COLO829 (cell line): ENCODE measurements around the gene FRMD6.
"Not testable (repeated sequence)": the region's sequence is repeated elsewhere in the genome, so short reads cannot be mapped to it uniquely, and the experiment has no call there.

Experiments used
- DNase-seq: peaks from one replicate; pipeline ENCODE4 v3.0.0; 2012; ENCODE audit warnings: low spot score

The FRMD6 gene

DNA sequence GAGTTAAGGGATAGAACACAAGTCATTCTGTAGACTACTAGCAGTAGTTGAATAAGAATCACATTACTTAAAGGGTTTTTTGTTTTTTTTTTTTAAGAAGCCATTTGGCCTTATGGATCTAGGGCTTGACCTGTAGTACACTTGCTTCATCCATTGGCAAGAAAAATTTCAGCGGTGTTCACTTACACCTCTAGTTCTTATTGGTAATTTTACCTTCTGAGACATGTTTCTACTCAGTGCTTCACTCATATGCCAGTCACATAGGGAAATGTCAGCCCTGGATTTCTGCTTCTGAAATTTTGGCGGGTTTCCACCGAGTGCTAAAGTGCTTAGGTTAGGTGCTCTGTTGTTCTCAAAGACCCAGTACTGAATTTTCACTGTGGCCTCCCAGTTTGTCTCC lies 72.9 kb downstream of the FRMD6 start:
- DNase-seq = no peak

DNA sequence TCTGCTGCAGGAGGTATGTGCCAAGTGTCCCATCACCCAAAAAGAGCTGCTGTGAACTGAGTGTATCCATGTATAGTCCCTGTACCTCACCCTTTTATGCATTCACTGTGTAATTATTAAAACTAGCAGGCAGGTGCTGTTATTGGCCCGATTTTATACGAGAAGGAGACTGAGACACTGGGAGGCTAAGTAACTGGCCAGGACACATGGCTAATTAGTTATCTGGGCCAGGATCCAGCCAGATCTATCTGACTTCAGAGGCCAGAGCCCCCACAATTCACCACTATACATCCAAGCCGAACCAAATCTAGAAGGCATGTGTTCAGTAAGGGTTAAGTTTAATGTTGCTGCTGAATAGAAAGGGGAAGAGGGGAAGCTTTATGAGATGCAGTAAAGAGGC lies 73.4 kb downstream of the FRMD6 start:
- no peak for DNase-seq

DNA sequence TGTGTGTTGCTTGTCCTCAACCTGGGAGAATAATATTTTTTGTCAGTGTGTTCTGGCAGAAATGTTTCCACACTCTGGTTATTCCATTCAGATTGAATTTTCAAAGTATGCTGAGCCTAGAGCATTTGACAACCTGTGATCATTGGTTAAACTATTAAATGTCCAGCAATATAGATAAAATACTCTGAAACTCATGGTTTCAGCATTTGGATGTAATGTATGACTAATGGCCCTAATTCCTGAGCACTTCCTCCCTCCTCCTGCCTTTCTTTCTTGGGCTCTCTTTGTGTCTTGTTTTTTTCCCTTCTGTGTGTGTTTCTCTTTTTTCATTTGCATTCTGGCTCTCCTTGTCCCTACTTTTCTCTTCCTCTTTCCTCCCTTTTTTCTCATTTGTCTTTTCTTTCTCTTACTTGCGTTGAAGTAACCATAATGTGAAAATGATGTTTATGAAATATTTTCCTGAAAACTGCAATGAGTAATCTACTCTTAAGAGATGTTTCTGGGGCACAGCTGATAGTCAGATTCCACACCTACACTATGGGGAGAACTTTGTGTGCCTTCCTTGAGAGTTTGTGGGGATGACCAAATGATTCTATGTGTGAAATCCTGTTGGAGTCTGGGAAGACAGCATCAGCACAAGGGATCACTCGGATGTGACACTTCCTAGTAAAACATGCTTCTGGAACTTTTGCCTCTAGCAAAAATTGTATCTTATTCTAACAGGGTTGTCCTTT lies 74.6 kb downstream of the FRMD6 start:
- DNase-seq = peak; percentile 25

DNA sequence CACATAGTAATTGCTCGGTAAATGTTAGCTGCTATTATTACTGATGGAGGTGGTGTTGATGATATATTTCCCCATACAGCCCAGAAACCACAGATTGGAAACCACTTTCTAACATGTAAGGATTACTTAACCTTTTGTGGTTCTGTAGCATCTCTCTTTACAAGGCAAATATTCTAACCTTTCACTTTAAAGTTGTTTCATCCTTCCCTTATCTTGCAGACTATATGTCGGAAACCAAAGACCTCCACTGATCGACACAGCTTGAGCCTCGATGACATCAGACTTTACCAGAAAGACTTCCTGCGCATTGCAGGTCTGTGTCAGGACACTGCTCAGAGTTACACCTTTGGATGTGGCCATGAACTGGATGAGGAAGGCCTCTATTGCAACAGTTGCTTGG lies 75.8 kb downstream of the FRMD6 start:
- no peak for DNase-seq

DNA sequence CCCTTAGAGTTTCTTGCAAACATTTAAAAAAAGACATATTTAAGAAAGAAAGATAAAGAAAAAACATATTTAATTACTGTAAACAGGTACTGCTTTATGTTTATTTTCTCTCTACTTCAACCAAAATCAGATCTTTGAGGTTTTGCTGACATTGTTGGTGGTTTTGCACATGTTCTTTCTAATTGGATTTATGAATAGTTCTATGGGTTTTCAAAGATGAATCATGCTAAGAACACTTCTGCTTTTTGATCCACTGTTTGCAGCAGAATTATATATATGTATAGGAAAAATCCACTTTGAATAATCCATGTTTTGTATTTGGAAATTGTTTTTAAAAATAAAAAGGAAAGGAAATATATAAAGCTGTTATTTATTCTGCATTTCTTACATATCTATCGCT lies 78.4 kb downstream of the FRMD6 start:
- DNase-seq = no peak

DNA sequence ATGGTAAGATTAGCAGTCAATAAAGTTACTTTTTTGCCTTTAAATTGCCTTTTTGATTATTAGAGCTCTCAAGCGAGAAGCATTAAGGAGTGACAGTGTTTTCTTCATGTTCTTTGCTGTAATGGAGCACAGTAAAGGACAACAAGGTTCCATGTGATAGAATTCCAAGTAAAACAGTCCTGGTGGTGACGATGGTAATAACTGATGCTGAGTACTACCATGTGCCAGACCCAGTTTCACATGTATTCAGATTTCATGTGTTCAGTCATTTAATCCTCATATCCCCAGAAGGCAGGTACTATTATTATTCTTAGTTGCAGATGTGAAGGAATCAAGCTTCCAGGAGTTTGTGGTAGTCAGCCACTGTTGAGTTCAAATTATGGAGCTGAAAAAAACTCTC lies 79.0 kb downstream of the FRMD6 start:
- DNase-seq = no peak

DNA sequence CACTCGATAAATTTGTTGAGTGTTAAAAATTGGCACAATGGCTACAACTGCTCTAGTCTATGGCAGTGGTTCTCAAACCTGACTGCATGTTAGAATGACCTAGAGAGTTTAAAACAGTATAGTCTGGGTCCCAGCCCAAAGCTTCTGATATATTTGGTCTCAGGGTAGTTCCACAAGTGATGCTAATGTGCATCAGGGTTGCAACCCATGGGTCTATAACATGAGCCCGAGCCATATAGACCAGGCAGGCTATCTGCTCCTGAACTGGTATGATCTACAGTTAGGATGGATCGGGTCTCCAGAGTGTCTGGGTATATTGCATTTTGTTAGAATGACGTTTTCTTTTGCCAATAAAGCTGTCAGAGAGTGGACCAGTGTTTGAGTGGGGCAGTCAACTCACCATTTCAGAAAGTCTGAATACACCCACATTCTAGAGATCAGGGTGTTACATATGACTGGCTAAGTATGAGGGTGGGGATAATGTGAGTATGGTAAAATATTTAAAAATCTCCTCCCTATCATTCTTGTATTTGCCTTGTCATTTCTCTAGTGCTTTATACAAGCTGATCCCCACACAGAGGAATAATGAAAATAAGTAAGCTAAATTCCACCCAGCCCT lies 80.9 kb downstream of the FRMD6 start:
- DNase-seq = no peak

DNA sequence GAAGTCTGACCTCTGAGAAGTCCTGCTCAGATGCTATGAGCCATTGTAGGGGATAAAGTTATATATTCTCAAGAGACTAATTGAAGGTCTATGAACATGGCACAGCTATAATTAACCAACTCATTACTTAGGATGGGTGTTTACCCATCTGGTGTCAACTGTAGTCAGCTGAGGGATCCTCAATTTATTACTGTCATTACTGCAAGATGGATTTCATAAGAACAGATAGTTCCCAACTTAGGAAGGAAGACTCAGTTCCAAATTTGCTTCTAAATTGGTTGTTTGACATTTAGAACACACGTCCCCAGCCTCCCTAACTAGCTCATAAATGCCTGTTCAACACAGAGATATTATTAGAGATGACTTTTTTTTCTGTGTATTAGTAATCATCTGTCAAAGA lies 81.4 kb downstream of the FRMD6 start:
- DNase-seq = no peak

DNA sequence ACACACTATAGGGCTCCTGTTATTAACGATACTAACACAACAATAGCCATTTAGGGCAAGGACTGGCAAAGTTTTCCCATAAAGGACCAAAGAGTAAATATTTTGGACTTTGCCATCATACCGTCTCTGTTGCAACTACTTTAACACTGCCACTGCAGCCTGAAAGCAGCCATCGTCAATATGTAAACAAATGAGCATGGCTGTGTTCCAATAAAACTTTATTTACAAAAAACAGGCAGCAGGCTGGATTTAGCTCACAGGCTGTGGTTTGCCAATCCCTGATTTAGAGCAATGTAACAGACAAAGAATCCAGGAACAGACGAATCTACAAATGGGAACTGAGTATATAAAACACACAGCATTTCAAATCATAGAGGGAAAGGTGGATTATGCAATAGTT lies 84.1 kb downstream of the FRMD6 start:
- DNase-seq = no peak

DNA sequence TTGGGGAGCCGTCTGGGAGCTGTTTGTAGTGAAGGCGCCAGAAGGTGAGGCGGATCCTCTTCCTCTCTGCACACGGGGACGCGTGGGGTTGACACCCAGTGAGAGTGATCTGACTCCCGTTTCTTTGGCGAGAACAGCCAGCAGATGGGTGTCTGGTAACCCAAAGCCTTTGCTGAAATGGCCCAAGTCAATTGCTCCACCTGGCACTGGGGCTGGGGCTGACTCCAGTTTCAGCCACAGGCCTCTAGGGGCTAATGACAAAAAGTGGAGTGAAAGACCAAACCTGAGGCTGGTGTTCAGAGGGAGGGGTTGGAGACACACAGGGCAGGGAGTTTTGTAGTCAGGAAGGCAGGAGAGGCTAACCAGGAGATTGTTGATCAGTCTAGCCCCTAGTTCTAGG lies 87.0 kb downstream of the FRMD6 start:
- no peak for DNase-seq

DNA sequence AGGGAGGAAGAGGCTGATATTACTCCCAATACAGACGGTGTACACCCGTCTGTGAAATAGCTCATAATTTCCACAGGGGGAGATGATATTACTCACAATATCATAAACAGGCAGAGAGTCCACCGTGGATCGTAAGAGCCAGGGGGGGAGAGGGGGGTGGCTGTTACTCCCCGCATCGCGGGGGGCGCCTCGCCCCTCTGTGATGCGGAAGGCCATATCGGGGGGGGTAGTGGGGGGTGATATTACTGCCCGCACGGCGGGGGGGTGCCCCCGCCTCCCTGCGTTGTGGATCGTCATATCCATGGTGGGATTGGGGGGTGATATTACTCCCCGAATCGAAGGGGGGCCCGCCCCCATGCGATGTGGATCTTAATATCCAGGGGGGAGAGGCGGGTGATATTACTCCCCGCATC lies 91.9 kb downstream of the FRMD6 start:
- no peak for DNase-seq

DNA sequence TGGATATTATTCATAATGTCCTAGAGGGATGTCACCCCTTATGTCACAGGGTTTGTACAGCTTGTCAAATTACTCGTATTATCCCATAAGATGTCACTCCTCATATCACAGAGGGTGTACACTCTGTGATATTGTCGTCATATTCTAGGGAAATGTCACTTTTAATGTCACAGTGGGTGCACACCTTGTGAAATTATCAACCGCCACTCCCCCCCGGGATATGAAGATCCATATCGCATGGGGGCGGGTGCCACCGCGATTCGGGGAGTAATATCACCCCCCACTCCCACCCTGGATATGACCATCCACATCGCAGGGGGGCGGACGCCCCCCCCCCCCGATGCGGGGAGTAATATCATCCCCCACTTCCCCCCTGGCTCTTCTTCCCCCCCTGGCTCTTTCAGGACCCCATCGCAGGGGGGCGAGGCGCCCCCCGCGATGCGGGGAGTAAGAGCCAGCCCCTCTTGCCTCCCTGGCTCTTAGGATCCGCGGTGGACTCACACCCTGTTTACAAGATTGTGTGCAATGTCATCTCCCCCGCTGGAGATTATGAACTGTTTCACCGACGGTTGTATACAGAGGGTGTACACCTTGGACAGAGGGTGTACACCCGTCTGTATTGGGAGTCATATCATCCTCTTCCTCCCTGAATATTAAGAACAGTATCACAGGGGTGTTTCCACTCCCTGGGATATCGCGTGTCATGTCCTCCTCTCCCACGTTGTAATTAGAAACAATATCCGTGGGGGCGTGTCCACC lies 92.8 kb downstream of the FRMD6 start:
- DNase-seq = no peak

DNA sequence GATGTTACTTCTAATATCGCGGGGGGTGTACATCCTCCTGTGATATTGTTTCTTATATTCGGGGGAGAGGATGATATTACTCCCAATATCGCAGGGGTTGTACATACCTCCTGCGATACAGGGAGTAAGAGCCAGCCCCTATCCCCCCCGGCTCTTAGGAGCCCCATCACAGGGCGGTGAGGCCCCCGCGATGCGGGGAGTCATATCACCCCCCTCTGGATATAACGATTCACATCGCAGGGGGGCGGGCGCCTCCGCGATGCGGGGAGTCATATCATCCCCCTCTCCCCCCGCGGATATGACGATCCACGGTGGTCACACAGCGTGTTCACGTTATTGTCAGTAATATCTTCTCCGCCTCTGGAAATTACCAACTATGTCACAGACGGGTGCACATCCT lies 95.1 kb downstream of the FRMD6 start:
- not testable (repeated sequence) for DNase-seq

DNA sequence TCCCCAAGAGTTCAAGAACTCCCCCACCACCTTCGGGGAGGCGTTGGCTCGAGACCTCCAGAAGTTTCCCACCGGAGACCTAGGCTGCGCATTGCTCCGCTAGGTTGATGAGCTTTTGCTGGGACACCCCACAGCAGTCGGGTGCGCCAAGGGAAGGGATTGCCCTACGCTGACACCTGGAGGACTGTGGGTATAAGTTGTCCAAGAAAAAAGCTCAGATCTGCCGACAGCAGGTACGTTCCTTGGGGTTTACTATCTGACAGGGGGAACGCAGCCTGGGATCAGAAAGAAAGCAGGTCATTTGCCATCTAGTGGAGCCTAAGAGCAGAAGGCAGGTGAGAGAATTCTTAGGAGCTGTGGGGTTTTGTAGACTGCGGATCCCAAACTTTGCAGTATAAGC lies 98.8 kb downstream of the FRMD6 start:
- no peak for DNase-seq

DNA sequence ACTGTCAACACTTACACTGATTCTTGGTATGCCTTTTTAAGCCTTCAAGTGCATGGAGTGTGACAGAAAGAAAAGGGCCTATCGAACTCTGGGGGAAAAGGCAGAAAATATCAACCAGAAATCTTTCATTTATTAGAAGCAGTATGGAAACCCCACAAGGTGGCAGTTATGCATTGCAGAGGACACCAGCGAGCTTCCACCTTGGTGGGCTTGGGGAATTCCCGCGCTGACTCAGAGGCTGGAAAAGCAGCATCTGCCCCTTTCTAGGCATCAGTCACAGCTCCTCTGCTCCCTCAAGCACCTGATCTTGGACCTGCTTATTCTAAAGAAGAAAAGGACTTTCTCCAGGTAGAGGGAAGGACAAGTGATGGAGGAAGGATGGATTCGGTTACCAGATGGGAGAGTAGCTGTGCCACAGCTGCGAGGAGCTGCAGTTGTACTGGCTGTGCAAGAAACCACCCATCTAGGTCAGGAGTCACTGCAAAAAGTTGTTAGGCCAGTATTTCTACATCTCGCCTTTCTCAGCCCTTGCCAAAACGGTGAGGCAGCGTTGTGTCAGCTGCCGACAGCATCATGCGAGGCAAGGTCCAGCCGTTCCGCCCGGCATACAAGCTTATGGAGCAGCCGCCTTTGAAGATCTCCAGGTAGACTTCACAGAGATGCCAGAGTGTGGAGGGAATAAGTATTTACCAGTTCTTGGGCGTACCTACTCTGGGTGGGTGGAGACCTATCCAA lies 100.1 kb downstream of the FRMD6 start:
- not testable (repeated sequence) for DNase-seq

DNA sequence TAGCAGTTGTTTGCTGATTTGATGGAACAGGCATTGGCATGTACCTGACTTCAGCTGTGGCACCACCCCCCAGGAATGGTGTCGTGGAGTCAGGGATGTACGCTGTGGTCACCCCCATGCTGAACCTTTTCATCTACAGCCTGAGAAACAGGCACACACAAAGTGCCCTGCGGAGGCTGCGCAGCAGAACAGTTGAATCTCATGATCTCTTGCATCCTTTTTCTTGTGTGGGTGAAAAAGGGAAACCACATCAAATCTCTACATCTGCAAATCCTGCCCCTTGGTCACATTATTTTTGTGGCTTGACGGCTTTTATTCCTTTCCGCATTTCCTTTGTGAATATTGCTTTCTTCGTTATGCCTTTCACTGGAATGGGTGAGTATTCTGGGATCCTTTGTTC lies 106.0 kb downstream of the FRMD6 start:
- not testable (repeated sequence) for DNase-seq

DNA sequence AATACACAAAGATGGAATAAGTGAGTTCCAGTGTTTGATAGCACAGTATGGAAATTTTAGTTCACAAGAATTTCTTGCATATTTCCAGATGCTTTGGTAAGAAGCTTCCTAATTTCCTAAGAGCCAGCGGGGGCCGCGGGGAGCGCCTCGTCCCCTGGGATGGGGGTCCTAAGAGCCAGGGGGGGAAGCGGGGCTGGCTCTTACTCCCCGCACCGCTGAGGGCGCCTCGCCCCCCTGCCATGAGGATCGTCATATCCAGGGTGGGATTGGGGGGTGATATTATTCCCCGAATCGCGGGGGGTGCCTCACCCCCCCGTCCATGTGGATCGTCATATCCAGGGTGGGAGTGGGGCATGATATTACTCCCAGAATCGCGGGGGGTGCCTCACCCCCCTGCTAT lies 108.2 kb downstream of the FRMD6 start:
- DNase-seq = no peak

DNA sequence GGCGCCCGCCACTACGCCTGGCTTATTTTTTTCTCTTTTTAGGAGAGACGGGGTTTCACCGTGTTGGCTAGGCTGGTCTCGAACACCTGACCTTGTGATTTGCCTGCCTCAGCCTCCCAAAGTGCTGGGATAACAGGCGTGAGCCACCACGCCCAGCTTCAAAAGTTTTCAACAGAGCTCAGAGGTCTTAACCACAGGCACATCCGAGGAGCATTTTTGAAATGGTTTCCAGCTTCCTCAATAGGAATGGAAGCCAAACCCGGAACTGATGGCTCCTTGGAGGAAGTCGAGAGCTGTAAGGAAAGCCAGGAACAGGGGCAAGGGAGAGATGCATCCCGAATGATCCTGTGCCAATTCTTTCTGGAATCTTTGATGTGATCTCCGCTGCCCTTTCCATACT lies 114.0 kb downstream of the FRMD6 start:
- not testable (repeated sequence) for DNase-seq

DNA sequence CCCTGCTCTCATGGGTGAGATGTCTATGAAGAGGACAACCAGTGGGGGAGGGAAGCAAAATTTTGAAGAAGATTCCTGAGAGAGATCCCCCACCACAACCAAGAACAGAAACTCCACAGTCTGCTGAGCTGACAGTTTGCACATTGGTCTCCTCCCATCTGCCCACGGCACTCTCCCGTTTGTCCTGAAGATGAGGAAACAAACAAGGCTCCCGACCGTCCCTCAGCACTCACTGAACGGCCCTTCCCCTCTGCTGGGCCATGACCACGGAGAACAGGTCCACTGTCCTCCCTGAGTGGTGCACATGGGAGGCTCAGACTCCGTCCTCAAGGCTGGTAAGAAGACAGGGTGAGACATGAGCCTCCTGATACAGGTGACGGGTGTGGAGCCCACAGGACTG lies 114.9 kb downstream of the FRMD6 start:
- not testable (repeated sequence) for DNase-seq

DNA sequence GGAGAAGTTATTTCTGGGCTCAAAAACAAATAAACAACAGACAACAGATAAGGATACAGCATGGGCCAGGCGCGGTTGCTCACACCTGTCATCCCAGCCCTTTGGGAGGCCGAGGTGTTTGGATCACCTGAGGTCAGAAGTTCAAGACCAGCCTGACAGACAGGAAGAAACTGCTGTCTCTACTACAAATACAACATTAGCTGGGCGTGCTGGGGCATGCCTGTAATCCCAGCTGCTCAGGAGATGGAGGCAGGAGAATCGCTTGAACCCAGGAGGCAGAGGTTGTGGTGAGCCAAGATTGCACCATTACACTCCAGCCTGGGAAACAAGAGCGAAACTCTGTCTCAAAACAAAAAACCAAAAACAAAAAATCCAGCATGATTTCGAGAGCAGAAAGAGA lies 117.6 kb downstream of the FRMD6 start:
- not testable (repeated sequence) for DNase-seq

DNA sequence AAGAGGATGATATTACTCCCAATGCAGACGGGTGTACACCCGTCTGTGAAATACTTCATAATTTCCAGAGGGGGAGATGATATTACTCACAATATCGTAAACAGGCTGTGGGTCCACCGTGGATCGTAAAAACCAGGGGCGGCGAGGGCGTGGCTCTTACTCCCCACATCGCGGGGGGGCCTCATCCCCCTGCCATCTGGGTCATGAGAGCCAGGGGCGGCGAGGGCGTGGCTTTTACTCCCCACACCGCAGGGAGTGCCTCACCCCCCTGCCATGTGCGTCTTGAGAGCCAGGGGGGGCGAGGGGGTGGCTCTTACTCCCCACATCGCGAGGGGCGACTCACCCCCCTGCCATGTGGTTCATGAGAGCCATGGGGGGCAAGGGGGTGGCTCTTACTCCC lies 122.5 kb downstream of the FRMD6 start:
- no peak for DNase-seq

DNA sequence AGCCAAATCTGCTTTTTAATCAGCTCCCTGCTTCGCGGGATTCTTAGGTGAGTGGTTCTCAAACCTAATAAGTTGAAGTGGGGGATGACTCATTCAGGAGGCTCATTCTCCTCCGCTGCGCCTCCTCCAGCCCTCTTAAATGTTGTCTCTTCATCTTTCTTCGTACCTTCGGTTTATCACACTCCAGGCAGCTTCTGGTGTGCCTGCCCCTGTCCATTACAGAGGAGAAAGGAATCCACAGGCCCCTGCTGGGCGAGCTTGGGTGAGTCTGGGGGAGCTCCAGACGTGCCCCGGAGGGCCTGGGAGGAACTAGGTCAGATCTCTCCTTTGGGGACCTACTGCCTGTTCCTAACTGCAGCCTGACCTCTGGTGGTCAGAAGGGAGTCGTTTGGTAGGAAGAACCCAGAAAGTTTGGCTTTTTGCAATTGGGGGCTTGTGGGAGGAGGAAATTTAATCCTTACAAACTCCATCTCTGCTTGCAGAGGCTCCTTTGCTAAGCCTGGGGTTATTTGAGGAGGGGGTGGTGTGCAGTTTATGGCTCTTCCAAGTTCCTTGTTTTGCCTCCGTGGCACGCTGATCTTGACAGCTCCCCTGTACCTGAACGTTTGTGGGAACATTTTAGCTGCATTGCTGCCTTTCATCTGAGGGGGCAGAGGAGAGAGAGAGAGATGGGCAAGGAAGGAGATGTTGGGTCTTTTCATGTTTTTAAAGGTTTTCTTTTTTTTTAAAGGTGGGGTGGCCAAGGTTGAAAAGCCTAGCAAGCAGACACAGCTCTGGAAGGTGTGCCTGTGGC lies 124.6 kb downstream of the FRMD6 start:
- peak; percentile 39 for DNase-seq
